HEK293 (cell line): ENCODE results near the gene PLEKHF1.
A peak's percentile ranks its signal among the peaks of the same experiment; 100 is the strongest.

Experiments used
- BCL11B ChIP-seq: fragments of 450-650 bp; formaldehyde crosslinking; IDR thresholded peaks from 2 replicates; pipeline ENCODE4 v1.5.1; 2016; ENCODE audit warnings: low read depth, missing biosample characterization, missing genetic modification characterization
- CTCF ChIP-seq: fragments of 450-650 bp; formaldehyde crosslinking; IDR thresholded peaks from 2 replicates; pipeline ENCODE4 v1.5.1; 2016; ENCODE audit warnings: missing biosample characterization, missing genetic modification characterization
- ELK4 ChIP-seq: IDR thresholded peaks from 2 replicates; pipeline ENCODE4 v1.6.1; 2011; ENCODE audit warnings: mild to moderate bottlenecking, low read depth, low read length, borderline replicate concordance
- GLI4 ChIP-seq: fragments of 450-650 bp; formaldehyde crosslinking; IDR thresholded peaks from 2 replicates; pipeline ENCODE4 v1.5.1; 2016; ENCODE audit warnings: missing biosample characterization, missing genetic modification characterization
- HOXA7 ChIP-seq: sonication (generic); formaldehyde crosslinking; IDR thresholded peaks from 2 replicates; pipeline ENCODE4 v1.8.1; 2022; ENCODE audit warnings: missing genetic modification reagents, borderline replicate concordance
- HOXD13 ChIP-seq: sonication (generic); formaldehyde crosslinking; IDR thresholded peaks from 2 replicates; pipeline ENCODE4 v1.8.0; 2022; ENCODE audit warnings: missing genetic modification reagents, borderline replicate concordance
- KLF10 ChIP-seq: fragments of 450-650 bp; IDR thresholded peaks from 2 replicates; pipeline ENCODE4 v1.5.1; 2018; ENCODE audit warnings: missing biosample characterization, mild to moderate bottlenecking, missing genetic modification characterization
- KLF7 ChIP-seq: fragments of 450-650 bp; formaldehyde crosslinking; IDR thresholded peaks from 2 replicates; pipeline ENCODE4 v1.5.1; 2016; ENCODE audit warnings: missing biosample characterization, missing genetic modification characterization, borderline replicate concordance
- PRDM10 ChIP-seq: fragments of 450-650 bp; formaldehyde crosslinking; IDR thresholded peaks from 2 replicates; pipeline ENCODE4 v1.5.1; 2016; ENCODE audit warnings: missing biosample characterization, missing genetic modification characterization
- REPIN1 ChIP-seq: fragments of 450-650 bp; formaldehyde crosslinking; IDR thresholded peaks from 2 replicates; pipeline ENCODE4 v1.5.1; 2017; ENCODE audit warnings: missing biosample characterization, missing genetic modification characterization, low read depth
- SCRT1 ChIP-seq: fragments of 450-650 bp; formaldehyde crosslinking; IDR thresholded peaks from 2 replicates; pipeline ENCODE4 v1.5.1; 2016; ENCODE audit warnings: missing biosample characterization, missing genetic modification characterization, borderline replicate concordance
- SP7 ChIP-seq: fragments of 450-650 bp; formaldehyde crosslinking; IDR thresholded peaks from 2 replicates; pipeline ENCODE4 v1.5.1; 2016; ENCODE audit warnings: missing biosample characterization, missing genetic modification characterization
- TCF7L2 ChIP-seq: IDR thresholded peaks from 2 replicates; pipeline ENCODE4 v1.6.1; 2011; ENCODE audit warnings: low read depth, mild to moderate bottlenecking, inconsistent platforms, low read length, moderate library complexity, borderline replicate concordance
- WT1 ChIP-seq: fragments of 450-650 bp; formaldehyde crosslinking; IDR thresholded peaks from 2 replicates; pipeline ENCODE4 v1.5.1; 2016; ENCODE audit warnings: missing biosample characterization, missing genetic modification characterization
- ZBTB10 ChIP-seq: fragments of 450-650 bp; formaldehyde crosslinking; IDR thresholded peaks from 2 replicates; pipeline ENCODE4 v1.5.1; 2016; ENCODE audit warnings: missing biosample characterization, missing genetic modification characterization
- ZBTB17 ChIP-seq: fragments of 450-650 bp; formaldehyde crosslinking; IDR thresholded peaks from 2 replicates; pipeline ENCODE4 v1.5.1; 2016; ENCODE audit warnings: missing biosample characterization, missing genetic modification characterization
- ZBTB8A ChIP-seq: fragments of 450-650 bp; formaldehyde crosslinking; IDR thresholded peaks from 2 replicates; pipeline ENCODE4 v1.5.1; 2016; ENCODE audit warnings: missing biosample characterization, missing genetic modification characterization
- ZFHX2 ChIP-seq: fragments of 450-650 bp; formaldehyde crosslinking; conservative IDR thresholded peaks from 2 replicates; pipeline ENCODE4 v1.5.1; 2016; ENCODE audit warnings: missing biosample characterization, missing genetic modification characterization
- ZNF174 ChIP-seq: fragments of 450-650 bp; formaldehyde crosslinking; IDR thresholded peaks from 2 replicates; pipeline ENCODE4 v1.5.0; 2017; ENCODE audit warnings: missing biosample characterization, mild to moderate bottlenecking, missing genetic modification characterization
- ZNF2 ChIP-seq: fragments of 450-650 bp; formaldehyde crosslinking; IDR thresholded peaks from 2 replicates; pipeline ENCODE4 v1.5.1; 2016; ENCODE audit warnings: missing biosample characterization, missing genetic modification characterization
- ZNF211 ChIP-seq: fragments of 450-650 bp; formaldehyde crosslinking; IDR thresholded peaks from 2 replicates; pipeline ENCODE4 v1.5.1; 2016; ENCODE audit warnings: low read depth, missing biosample characterization, missing genetic modification characterization
- ZNF23 ChIP-seq: fragments of 450-650 bp; formaldehyde crosslinking; IDR thresholded peaks from 2 replicates; pipeline ENCODE4 v1.5.1; 2016; ENCODE audit warnings: missing biosample characterization, missing genetic modification characterization, borderline replicate concordance
- ZNF311 ChIP-seq: fragments of 450-650 bp; formaldehyde crosslinking; IDR thresholded peaks from 2 replicates; pipeline ENCODE4 v1.5.1; 2017; ENCODE audit warnings: missing biosample characterization, missing genetic modification characterization, borderline replicate concordance
- ZNF324 ChIP-seq: fragments of 450-650 bp; formaldehyde crosslinking; IDR thresholded peaks from 2 replicates; pipeline ENCODE4 v1.5.1; 2016; ENCODE audit warnings: missing biosample characterization, missing genetic modification characterization
- ZNF561 ChIP-seq: fragments of 450-650 bp; IDR thresholded peaks from 2 replicates; pipeline ENCODE4 v1.5.1; 2018; ENCODE audit warnings: missing biosample characterization, missing genetic modification characterization, borderline replicate concordance
- ZNF621 ChIP-seq: fragments of 450-650 bp; formaldehyde crosslinking; IDR thresholded peaks from 2 replicates; pipeline ENCODE4 v1.5.1; 2017; ENCODE audit warnings: missing biosample characterization, missing genetic modification characterization
- ZNF626 ChIP-seq: fragments of 450-650 bp; sonication (Bioruptor Pico); formaldehyde crosslinking; IDR thresholded peaks from 2 replicates; pipeline ENCODE4 v1.5.1; 2018; ENCODE audit warnings: missing biosample characterization, missing genetic modification characterization, inconsistent platforms
- ZNF658 ChIP-seq: fragments of 450-650 bp; formaldehyde crosslinking; IDR thresholded peaks from 2 replicates; pipeline ENCODE4; 2016; ENCODE audit warnings: missing biosample characterization, missing genetic modification characterization
- ZNF701 ChIP-seq: fragments of 450-650 bp; formaldehyde crosslinking; IDR thresholded peaks from 2 replicates; pipeline ENCODE4 v1.5.1; 2016; ENCODE audit warnings: missing biosample characterization, missing genetic modification characterization
- ZNF768 ChIP-seq: fragments of 450-650 bp; formaldehyde crosslinking; IDR thresholded peaks from 2 replicates; pipeline ENCODE4 v1.5.1; 2018; ENCODE audit warnings: missing biosample characterization, mild to moderate bottlenecking, missing genetic modification characterization
- ZNF791 ChIP-seq: fragments of 450-650 bp; formaldehyde crosslinking; IDR thresholded peaks from 2 replicates; pipeline ENCODE4 v1.5.1; 2016; ENCODE audit warnings: missing biosample characterization, missing genetic modification characterization
- ZSCAN16 ChIP-seq: fragments of 450-650 bp; formaldehyde crosslinking; IDR thresholded peaks from 2 replicates; pipeline ENCODE4 v1.5.1; 2016; ENCODE audit warnings: missing biosample characterization, missing genetic modification characterization
- ZSCAN30 ChIP-seq: fragments of 450-650 bp; IDR thresholded peaks from 2 replicates; pipeline ENCODE4 v1.5.1; 2018; ENCODE audit warnings: missing biosample characterization, mild to moderate bottlenecking, missing genetic modification characterization, moderate library complexity

Gene PLEKHF1

GRCh38 chr19:29665826-29666577 is 741 bp downstream of the PLEKHF1 start (continued):
- no peak for TF ChIP-seq ZSCAN16
- TF ChIP-seq ZBTB8A (tag by site-specific recombination): no peak
- TF ChIP-seq ZNF561 (tag by site-specific recombination): no peak
- TF ChIP-seq TCF7L2: no peak
- TF ChIP-seq ZFHX2: no peak
- TF ChIP-seq HOXA7 (CRISPR knock-in tag): no peak
- no peak for TF ChIP-seq HOXD13
- TF ChIP-seq ZNF2: no peak
- TF ChIP-seq ZNF658: no peak
- TF ChIP-seq KLF7 (tag by site-specific recombination): no peak
- TF ChIP-seq ZNF626 (tag by site-specific recombination): no peak
- 0 out of 2 replicates have a peak, but pooled peaks have one; percentile 1 for TF ChIP-seq GLI4 (tag by site-specific recombination)
- TF ChIP-seq PRDM10 (tag by site-specific recombination): peak; percentile 72
- TF ChIP-seq ZBTB17 (tag by site-specific recombination): peak; percentile 96
- TF ChIP-seq ZNF174 (tag by site-specific recombination): no peak
- TF ChIP-seq ZSCAN30 (tag by site-specific recombination): 0 out of 2 replicates have a peak, but pooled peaks have one; percentile 2
- no peak for TF ChIP-seq ZNF768 (tag by site-specific recombination)
- no peak for TF ChIP-seq ZNF311 (tag by site-specific recombination)
- no peak for TF ChIP-seq WT1 (tag by site-specific recombination)
- peak; percentile 95 for TF ChIP-seq BCL11B
- TF ChIP-seq ZNF621 (tag by site-specific recombination): no peak
- TF ChIP-seq ZNF23: no peak
- no peak for TF ChIP-seq SCRT1 (tag by site-specific recombination)
- TF ChIP-seq ELK4: no peak
- TF ChIP-seq ZNF791 (tag by site-specific recombination): no peak
- peak; percentile 58 for TF ChIP-seq ZBTB10
- TF ChIP-seq ZNF324 (tag by site-specific recombination): no peak
- TF ChIP-seq ZNF211: no peak
- no peak for TF ChIP-seq KLF10 (tag by site-specific recombination)
- no peak for TF ChIP-seq CTCF (tag by site-specific recombination)
- no peak for TF ChIP-seq ZNF701 (tag by site-specific recombination)
- TF ChIP-seq SP7 (tag by site-specific recombination): no peak
- no peak for TF ChIP-seq REPIN1 (tag by site-specific recombination)
